ENCODE measurements around the gene NUPR1. TPM values are rescaled to one million over a fixed set of nuclear protein-coding genes. Genes with fewer than 3 reads are reported as not detected.
A peak's percentile ranks its signal among the peaks of the same experiment; 100 is the strongest.

NUPR1 gene
- total RNA-seq, 1 donor from 2014 or later = 0.63 TPM

DNA sequence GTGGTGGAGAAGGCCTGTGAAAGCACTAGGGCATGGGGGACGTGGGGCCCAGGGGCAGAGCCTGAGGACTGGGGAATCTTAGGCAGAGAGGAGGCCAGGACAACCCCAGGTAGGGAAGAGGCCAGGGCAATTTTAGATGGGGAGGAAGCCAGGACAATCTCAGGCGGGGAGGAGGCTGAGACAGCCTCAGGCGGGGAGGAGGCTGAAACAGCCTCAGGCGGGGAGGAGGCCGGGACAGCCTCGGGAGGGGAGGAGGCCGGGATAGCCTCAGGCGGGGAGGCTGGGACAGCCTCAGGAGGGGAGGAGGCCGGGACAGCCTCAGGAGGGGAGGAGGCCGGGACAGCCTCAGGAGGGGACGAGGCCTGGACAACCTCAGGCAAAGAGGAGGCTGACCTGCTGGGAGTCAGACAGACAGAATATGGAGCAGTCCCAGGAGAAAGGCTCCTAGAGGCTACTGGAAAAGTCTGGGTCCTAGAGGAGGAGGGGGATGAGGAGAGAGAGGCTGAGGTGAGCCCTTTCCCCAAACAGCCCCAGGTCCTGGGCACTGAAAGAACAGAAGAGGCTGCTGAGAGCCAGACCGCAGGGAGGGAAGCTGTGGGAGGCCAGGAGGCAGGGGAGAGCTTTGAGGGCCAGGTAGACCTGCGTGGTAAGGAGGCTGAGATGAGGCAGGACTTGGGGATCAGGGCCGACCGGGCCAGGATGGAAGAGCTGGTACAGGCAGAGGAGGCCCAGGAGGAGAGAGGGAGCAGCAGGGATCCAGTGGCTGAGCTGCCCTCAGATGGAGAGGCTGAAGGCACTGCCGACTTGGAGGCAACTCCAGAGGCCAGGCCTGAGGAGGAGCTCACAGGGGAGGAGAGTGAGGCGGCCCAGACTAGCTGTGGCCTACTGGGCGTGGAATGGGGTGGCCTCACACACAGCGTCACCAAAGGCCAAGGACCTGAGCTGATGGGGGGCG is 42.7 kb downstream of the NUPR1 start:
- no peaks in the 10 kb centered on the region for H3K36me3 ChIP-seq (ENCODE audit: control insufficient read depth, insufficient read depth, low read length)
- H3K4me3 ChIP-seq (ENCODE audit: low read depth, low read length) = no peak overlapping the region
- H3K27me3 ChIP-seq (ENCODE audit: control insufficient read depth, insufficient read depth, low read length) = peaks cover 3% of the 10 kb centered on the region
- TF ChIP-seq, protein P1, sequence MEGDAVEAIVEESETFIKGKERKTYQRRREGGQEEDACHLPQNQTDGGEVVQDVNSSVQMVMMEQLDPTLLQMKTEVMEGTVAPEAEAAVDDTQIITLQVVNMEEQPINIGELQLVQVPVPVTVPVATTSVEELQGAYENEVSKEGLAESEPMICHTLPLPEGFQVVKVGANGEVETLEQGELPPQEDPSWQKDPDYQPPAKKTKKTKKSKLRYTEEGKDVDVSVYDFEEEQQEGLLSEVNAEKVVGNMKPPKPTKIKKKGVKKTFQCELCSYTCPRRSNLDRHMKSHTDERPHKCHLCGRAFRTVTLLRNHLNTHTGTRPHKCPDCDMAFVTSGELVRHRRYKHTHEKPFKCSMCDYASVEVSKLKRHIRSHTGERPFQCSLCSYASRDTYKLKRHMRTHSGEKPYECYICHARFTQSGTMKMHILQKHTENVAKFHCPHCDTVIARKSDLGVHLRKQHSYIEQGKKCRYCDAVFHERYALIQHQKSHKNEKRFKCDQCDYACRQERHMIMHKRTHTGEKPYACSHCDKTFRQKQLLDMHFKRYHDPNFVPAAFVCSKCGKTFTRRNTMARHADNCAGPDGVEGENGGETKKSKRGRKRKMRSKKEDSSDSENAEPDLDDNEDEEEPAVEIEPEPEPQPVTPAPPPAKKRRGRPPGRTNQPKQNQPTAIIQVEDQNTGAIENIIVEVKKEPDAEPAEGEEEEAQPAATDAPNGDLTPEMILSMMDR (IDR thresholded peaks at IDR 0.05; ENCODE audit: insufficient read depth, low read length, poor library complexity, severe bottlenecking) = no peak
- no peak for DNase-seq (ENCODE audit: low read depth)

DNA sequence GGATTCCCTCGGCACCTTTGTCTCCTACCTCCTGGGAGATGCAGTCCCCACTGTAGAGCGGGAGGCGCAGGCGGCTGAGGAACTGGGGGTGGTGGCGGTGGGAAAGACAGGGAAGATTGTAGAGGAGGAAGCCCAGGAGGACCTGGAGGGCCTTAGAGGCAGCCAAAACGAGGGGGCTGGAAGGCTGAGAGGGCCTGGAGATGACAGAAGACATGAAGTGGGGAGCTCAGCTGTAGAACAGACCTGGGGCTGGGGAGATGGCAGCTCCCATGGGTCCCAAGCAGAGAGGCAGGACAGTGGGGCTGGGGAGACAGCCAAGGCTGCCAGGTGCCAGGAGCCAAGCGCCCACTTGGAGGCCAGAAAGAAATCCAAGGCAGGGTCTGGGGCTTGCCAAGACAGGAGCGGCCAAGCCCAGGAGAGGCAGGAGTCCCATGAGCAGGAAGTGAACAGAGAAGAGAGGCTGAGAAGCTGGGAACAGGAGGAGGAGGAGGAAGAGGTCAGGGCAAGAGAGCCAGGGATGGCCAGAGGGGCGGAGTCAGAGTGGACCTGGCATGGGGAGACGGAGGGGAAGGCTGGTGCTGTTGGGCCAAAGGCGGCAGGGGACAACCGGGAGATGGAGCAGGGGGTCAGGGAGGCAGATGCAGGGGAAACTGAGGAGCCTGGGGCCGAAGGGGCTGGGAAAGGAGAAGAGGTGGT is 43.5 kb downstream of the NUPR1 start:
- no peak for DNase-seq (ENCODE audit: low read depth)
- H3K27me3 ChIP-seq (ENCODE audit: control insufficient read depth, insufficient read depth, low read length) = peaks cover 3% of the 10 kb centered on the region
- TF ChIP-seq, protein P1 (IDR thresholded peaks at IDR 0.05; ENCODE audit: insufficient read depth, low read length, poor library complexity, severe bottlenecking) = no peak
- no peaks in the 10 kb centered on the region for H3K36me3 ChIP-seq (ENCODE audit: control insufficient read depth, insufficient read depth, low read length)
- no peak overlapping the region for H3K4me3 ChIP-seq (ENCODE audit: low read depth, low read length)

DNA sequence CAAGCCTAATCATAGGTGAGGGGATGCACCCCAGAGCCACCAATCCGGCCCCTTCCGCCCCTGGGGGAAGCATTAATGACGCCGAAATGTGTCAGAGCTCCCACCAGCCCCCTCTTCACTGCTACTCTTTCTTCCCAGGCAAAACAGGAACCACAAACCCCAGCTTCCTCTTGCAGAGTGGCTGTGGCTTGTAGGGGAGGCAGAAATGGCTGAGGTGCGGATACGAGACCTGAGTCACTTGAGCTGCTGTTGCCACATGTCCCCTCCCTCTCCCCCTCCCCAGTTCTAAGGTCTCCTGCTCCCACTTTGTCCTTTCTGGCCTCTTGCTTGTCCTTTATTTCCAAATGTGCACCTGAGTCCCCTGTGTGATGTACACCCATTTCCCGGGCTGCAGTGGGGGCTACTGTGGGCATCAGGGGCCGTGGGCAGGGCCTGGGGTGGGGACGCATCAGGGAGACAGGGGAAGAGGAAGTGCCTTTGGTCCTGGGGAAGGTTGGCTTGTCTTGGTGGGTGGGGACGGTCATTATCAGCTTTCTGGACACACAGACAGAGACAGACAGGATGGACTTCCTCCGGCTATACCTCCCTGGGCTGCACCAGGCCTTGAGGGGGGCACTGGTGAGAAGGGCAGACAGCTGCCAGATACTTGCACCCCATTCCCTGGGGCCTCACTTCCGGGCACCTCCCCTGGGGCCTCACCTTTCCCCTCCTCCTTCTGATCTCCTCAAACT is 44.5 kb downstream of the NUPR1 start, which contains the start of gene APOBR:
APOBR (plus strand) TSS at position 523 of the 731 bp plus-strand sequence; CDS start at position 562, 39 bp downstream.
- no peak for DNase-seq (ENCODE audit: low read depth)
- no peaks in the 10 kb centered on the region for H3K36me3 ChIP-seq (ENCODE audit: control insufficient read depth, insufficient read depth, low read length)
- TF ChIP-seq, protein P1 (IDR thresholded peaks at IDR 0.05; ENCODE audit: insufficient read depth, low read length, poor library complexity, severe bottlenecking) = no peak
- H3K27me3 ChIP-seq (ENCODE audit: control insufficient read depth, insufficient read depth, low read length) = peaks cover 3% of the 10 kb centered on the region
- no peak within 1 kb of the TSS for H3K4me3 ChIP-seq (ENCODE audit: low read depth, low read length)

DNA sequence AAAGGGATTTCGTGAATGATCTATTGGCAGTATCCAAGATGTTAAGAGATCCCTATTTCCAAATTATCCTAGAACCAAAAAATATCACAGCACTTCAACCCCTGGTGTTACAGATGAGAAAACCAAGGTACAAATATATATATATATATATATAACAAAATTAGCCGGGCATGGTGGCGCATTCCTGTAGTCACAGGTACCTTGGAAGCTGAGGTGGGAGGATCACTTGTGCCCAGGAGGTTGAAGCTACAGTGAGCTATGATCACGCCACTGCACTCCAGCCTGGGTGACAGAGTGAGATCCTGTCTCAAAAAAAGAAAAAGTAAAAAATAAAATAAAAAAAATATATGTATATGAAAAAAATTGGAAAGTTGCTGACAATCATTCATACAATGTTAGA is 46.3 kb downstream of the NUPR1 start:
- peak overlapping the region; percentile 73 for H3K4me3 ChIP-seq (ENCODE audit: low read depth, low read length)
- H3K36me3 ChIP-seq (ENCODE audit: control insufficient read depth, insufficient read depth, low read length) = no peaks in the 10 kb centered on the region
- peaks cover 3% of the 10 kb centered on the region for H3K27me3 ChIP-seq (ENCODE audit: control insufficient read depth, insufficient read depth, low read length)
- no peak for DNase-seq (ENCODE audit: low read depth)
- TF ChIP-seq, protein P1 (IDR thresholded peaks at IDR 0.05; ENCODE audit: insufficient read depth, low read length, poor library complexity, severe bottlenecking) = no peak

DNA sequence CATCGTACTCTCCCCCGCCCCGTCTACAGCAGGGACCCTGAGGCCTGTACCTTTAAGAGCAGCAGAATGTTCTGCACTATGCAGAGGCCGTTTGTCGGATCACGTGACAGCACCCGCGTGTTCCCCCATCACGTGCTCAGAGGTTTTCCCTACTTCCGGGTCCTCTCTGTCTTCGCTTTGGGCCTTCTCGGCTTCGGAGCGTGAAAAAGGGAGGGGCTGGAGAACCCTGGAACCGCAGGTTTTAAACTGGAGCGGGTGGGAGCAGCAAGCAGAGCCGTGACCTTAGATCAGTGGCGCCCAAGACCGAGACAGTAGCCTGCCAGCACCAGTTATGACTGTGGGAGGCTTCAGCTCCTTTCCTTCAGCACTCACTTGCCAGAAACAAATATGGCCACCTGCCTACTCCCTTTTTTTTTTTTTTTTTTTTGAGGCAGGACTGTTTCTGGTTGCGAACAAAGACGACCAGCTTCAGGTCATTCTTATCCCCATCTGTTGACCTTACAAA is 46.8 kb downstream of the NUPR1 start, which contains the start of gene CLN3:
CLN3 (minus strand) TSS at position 105 of the 505 bp plus-strand sequence. CDS start 315 bp downstream, outside the sequence.
- TF ChIP-seq, protein P1 (IDR thresholded peaks at IDR 0.05; ENCODE audit: insufficient read depth, low read length, poor library complexity, severe bottlenecking) = no peak
- peak; percentile 84 for DNase-seq (ENCODE audit: low read depth)
- no peaks in the 10 kb centered on the region for H3K36me3 ChIP-seq (ENCODE audit: control insufficient read depth, insufficient read depth, low read length)
- H3K4me3 ChIP-seq (ENCODE audit: low read depth, low read length) = peak within 1 kb of the TSS; percentile 73
- H3K27me3 ChIP-seq (ENCODE audit: control insufficient read depth, insufficient read depth, low read length) = peaks cover 2% of the 10 kb centered on the region

All from kidney epithelial cell (primary cell).